Measurements from ENCODE around the gene FGF7.
"Not testable (repeated sequence)": the region's sequence is repeated elsewhere in the genome, so short reads cannot be mapped to it uniquely, and the experiment has no call there.

FGF7 gene, protein sequence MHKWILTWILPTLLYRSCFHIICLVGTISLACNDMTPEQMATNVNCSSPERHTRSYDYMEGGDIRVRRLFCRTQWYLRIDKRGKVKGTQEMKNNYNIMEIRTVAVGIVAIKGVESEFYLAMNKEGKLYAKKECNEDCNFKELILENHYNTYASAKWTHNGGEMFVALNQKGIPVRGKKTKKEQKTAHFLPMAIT

DNA sequence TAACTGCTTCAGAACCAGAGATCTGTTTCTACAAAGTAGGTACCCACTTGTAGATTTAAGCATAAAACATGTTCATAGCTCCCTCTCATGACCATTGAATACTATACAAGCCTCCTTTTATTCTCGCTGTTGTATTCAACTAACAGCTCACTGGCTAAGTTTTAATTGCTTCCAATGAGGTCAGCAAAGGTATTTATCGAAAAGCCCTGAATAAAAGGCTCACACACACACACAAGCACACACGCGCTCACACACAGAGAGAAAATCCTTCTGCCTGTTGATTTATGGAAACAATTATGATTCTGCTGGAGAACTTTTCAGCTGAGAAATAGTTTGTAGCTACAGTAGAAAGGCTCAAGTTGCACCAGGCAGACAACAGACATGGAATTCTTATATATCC, at the start of gene FGF7:
TSS of gene FGF7 (plus strand) at position 222 of the 400 bp plus-strand sequence. CDS start 1,056 bp downstream, outside the sequence.
- Mint-ChIP-seq H3K4me3 (no peak within 1 kb of the TSS), H3K9me3 (no peaks in the 10 kb centered on the region), H3K36me3 (no peaks in the 10 kb centered on the region), H3K27ac (peak within 1 kb of the TSS; percentile 38), H3K4me1 (no peaks in the 10 kb centered on the region)
- ATAC-seq (no peak), DNase-seq (ENCODE audit: low spot score in 2 of 2) (no peak)

DNA sequence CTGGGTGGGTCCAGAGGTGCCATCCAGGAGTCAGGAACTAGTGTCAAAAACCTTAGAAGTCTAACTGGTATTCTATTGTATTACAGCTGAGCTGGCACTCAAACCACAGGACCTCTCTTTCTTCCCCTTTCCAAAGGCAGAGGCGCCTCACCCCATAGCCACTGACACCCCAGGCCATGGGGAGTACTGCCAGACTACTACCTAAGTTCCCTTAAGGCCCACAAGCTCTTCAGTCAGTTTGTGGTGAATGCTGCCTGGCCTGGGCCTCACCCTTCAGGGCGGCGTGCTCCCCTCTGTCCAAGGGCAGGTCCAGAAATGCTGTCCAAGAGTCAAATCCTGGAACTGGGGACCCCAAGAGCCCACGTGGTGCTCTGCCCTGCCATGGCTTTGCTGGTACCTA, 43.0 kb upstream of the FGF7 start:
- no peak overlapping the region for H3K27ac Mint-ChIP-seq
- no peak for ATAC-seq
- no peak for DNase-seq (ENCODE audit: low spot score in 2 of 2)
- H3K9me3 Mint-ChIP-seq = no peaks in the 10 kb centered on the region
- no peaks in the 10 kb centered on the region for H3K36me3 Mint-ChIP-seq
- no peak overlapping the region for H3K4me3 Mint-ChIP-seq
- no peaks in the 10 kb centered on the region for H3K4me1 Mint-ChIP-seq

DNA sequence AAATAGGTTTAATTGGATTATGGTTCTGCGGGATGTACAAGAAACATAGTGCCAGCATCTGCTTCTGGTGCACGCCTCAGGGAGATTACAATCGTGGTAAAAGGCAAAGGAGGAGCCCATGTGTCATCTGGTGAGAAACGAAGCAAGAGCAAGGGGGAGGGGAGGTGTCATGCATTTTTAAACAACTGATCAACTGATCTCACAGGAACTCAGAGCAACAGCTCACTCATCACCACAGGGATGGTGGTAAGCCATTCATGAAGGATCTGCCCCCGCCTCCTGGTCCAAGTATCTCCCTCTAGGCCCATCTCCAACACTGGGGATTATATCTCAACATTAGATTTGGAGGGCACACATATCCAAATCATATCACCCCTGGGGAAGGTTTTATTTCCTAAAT, 42.1 kb upstream of the FGF7 start:
- ATAC-seq (no peak), DNase-seq (ENCODE audit: low spot score in 2 of 2) (no peak)
- no peak overlapping the region for H3K27ac Mint-ChIP-seq
- H3K4me1 Mint-ChIP-seq = no peaks in the 10 kb centered on the region
- H3K9me3 Mint-ChIP-seq = no peaks in the 10 kb centered on the region
- H3K4me3 Mint-ChIP-seq = no peak overlapping the region
- H3K36me3 Mint-ChIP-seq = no peaks in the 10 kb centered on the region

DNA sequence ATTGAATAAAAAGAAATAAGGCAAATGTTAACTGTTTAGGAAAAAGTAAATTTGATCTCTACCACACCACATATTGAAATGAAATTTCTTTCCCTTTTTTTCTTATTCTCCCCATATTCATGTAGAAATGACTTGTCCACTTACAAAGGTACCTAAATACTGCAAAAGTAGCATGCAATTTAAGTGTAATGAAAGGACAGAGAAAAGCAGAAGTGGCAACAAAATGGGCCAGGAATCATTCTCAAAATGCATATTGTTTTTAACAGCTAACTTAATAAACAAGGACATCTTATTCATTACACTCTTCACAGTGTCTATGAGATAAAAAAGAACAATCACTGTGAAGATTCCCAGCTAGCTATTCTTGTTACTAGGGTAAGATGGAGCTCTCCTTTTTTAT, 40.6 kb upstream of the FGF7 start:
- no peak for DNase-seq (ENCODE audit: low spot score in 2 of 2)
- H3K4me1 Mint-ChIP-seq = no peaks in the 10 kb centered on the region
- no peak for ATAC-seq
- no peaks in the 10 kb centered on the region for H3K36me3 Mint-ChIP-seq
- no peaks in the 10 kb centered on the region for H3K9me3 Mint-ChIP-seq
- H3K4me3 Mint-ChIP-seq = no peak overlapping the region
- H3K27ac Mint-ChIP-seq = no peak overlapping the region

DNA sequence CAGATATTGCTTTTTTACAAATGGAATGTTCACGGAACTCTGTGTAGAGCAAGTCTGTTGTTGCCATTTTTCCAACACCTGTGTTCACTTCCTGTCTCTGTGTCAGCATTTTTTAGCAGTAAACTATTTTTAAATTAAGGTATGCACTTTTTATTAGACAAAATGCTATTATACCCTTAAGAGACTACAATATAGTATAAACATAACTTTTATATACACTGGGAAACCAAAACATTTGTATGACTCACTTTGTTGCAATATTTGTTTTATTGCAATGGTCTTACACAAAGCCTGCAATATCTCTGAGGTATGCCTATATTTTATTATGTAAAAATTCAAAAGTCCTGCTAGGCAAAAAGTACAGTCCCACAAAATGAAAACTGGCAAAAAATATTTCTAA, 39.8 kb upstream of the FGF7 start:
- H3K4me3 Mint-ChIP-seq = no peak overlapping the region
- DNase-seq (ENCODE audit: low spot score in 2 of 2) = no peak
- H3K27ac Mint-ChIP-seq = no peak overlapping the region
- H3K36me3 Mint-ChIP-seq = no peaks in the 10 kb centered on the region
- no peak for ATAC-seq
- no peaks in the 10 kb centered on the region for H3K4me1 Mint-ChIP-seq
- no peaks in the 10 kb centered on the region for H3K9me3 Mint-ChIP-seq

DNA sequence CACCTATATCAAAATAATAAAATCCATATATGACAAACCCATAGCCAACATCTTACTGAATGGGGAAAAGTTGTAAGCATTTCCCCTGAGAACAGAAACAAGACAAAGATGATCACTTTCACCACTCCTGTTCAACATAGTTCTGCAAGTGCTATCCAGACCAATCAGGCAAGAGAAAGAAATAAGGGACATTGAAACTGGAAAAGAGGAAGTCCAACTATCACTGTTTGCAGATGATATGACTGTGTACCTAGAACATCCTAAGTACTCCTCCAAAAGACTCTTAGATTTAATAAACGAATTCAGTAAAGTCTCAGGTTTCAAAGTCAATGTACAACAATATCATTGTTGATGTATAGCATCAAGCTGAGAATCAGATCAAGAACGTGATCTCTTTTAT, 35.6 kb upstream of the FGF7 start:
- Mint-ChIP-seq H3K9me3 (no peaks in the 10 kb centered on the region), H3K4me3 (no peak overlapping the region), H3K4me1 (no peaks in the 10 kb centered on the region), H3K36me3 (no peaks in the 10 kb centered on the region), H3K27ac (no peak overlapping the region)
- DNase-seq (ENCODE audit: low spot score in 2 of 2) (no peak), ATAC-seq (no peak)

DNA sequence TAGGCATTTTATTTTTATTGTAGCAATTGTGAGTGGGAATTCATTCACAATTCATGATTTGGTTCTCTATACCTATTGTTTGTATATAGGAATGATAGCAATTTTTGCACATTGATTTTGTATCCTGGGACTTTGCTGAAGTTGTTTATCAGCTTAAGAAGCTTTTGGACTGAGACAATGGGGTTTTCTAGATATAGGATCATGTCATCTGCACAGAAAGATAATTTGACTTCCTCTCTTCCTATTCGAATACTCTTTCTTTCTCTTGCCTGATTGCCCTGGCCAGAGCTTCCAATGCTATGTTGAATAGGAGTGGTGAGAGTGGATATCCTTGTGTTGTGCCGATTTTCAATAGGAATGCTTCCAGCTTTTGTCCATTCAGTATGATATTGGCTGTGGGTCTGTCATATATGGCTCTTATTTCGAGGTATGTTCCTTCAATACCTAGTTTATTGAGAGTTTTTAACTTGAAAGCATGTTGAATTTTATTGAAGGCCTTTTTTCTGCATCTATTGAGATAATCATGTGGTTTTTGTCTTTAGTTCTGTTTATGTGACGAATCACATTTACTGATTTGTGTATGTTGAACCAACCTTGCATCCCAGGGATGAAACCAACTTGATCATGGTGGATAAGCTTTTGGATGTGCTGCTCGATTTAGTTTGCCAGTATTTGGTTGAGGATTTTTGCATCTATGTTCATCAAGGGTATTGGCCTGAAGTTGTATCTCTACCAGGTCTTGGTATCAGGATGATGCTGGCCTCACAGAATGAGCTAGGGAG, 20.3 kb upstream of the FGF7 start:
- H3K36me3 Mint-ChIP-seq; H3K4me3 Mint-ChIP-seq; H3K4me1 Mint-ChIP-seq; H3K9me3 Mint-ChIP-seq; DNase-seq (ENCODE audit: low spot score in 2 of 2); H3K27ac Mint-ChIP-seq; ATAC-seq: not testable (repeated sequence)

DNA sequence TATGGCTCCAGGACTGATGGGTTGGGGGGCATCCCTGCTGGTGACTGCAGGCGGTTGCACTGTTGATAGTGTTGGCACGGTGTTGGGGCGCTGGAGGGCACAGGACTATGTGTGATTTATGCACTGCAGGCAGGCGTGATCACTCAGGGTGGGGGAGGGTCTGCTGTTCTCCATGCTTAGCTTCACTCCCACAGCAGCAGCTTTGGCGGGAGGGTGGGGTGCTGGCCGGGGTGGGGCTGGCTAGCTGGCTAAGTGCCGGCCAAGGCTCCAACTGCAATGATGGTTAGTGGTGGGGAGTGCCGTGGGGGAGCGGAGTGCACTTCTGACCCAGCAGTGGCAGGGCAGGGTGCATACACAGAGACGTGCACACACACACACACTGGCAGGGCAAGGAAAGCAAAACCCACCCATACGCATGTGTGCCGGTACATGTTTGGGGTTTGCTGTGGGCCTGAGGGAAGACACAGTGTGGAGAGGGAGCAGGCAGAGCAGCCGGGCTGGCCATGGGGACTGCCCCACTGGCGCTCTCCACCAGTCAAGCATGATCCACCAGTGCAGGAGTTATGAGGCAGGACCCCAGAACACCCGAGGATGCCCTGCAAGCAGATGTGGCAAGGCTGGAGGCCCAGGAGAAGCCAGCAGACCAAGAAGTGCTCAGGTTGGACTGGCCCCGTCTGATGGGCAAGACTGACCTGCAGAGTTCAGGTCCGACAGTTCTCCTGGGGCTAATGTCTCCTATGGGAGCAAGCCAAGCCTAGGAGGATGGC, 16.5 kb upstream of the FGF7 start:
- DNase-seq (ENCODE audit: low spot score in 2 of 2) = no peak
- no peak overlapping the region for H3K27ac Mint-ChIP-seq
- no peak overlapping the region for H3K4me3 Mint-ChIP-seq
- peak; percentile 28 for ATAC-seq
- no peaks in the 10 kb centered on the region for H3K4me1 Mint-ChIP-seq
- peaks cover 2% of the 10 kb centered on the region for H3K9me3 Mint-ChIP-seq
- H3K36me3 Mint-ChIP-seq = no peaks in the 10 kb centered on the region

DNA sequence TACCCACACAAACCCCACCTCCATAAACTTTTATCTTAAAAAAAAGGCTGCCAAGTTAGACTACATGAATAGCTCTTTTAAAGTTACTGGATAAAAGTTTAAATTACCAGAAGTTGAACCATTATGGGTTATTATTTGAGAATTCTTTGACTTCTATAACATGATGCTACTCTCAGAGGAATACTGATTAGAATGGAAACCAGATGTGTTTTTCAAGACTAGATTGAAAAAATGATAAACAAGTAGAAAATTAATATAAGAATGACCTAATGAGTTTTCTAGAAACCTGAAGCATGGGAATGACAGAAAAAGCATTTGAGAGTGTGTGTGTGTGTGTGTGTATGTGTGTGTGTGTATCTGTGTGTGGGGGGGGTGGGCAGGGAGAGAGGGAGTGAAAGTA, 12.4 kb upstream of the FGF7 start:
- Mint-ChIP-seq H3K36me3 (no peaks in the 10 kb centered on the region), H3K9me3 (no peaks in the 10 kb centered on the region), H3K4me3 (no peak overlapping the region), H3K4me1 (no peaks in the 10 kb centered on the region), H3K27ac (no peak overlapping the region)
- no peak for DNase-seq (ENCODE audit: low spot score in 2 of 2)
- no peak for ATAC-seq

DNA sequence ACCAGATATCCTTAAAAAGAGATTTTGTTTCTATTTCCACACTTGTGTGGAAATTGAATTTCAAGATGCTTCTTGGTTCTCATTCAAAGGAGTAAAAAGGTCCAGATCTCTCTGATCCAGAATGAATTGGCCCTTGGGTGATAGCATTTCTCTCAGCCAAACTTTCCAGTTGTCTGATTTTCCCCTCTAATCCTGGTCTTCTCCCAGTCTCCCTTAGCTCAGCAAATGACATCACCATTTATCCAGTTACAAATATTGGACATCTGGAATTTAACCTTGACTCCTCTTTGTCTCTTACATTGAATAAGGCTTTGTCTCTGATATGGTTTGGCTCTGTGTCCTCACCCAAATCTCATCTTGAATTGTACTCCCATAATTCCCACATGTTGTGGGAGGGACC, 10.2 kb upstream of the FGF7 start:
- no peak for DNase-seq (ENCODE audit: low spot score in 2 of 2)
- ATAC-seq = no peak
- no peaks in the 10 kb centered on the region for H3K36me3 Mint-ChIP-seq
- no peak overlapping the region for H3K27ac Mint-ChIP-seq
- H3K4me1 Mint-ChIP-seq = no peaks in the 10 kb centered on the region
- H3K4me3 Mint-ChIP-seq = no peak overlapping the region
- no peaks in the 10 kb centered on the region for H3K9me3 Mint-ChIP-seq

DNA sequence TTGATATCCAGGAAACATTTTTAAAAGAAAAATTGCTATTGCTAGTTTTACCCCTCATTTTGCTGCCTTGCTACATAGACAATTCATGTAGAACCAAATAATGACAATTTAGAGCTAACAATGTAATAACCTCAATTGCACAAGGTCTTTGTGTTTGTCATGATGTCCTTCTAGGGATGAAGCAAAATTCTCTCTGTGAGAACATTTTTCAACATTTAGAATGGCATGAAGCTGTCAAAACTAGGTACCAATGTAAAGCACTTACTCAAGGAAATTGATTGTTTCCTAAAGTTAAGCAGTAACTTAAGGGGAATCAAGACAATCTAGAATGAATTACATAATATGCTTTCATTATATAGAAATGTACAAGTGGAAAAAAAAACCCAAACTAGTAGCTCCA, 7.9 kb upstream of the FGF7 start:
- Mint-ChIP-seq H3K36me3 (no peaks in the 10 kb centered on the region), H3K27ac (no peak overlapping the region), H3K4me3 (no peak overlapping the region), H3K4me1 (no peaks in the 10 kb centered on the region), H3K9me3 (no peaks in the 10 kb centered on the region)
- no peak for DNase-seq (ENCODE audit: low spot score in 2 of 2)
- ATAC-seq = no peak

DNA sequence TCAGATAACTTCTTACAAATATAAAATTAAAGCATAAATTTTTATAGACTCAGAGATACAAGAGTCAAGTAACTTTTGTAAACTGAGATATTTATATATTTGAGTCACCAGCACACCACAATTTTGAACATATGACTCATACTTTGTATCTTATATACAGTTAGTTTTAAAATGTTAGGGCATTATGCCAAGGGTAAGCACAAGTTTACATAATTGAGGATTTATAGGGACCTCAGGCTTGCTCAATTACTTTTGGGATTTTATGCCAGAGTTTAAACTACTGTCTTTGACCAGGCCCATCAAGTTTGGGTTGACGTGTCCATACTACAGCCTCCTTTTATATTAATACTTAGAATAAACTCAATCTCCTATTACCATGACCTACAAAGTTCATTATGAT, 7.4 kb upstream of the FGF7 start:
- H3K4me3 Mint-ChIP-seq = no peak overlapping the region
- no peak overlapping the region for H3K27ac Mint-ChIP-seq
- ATAC-seq = no peak
- no peaks in the 10 kb centered on the region for H3K4me1 Mint-ChIP-seq
- H3K9me3 Mint-ChIP-seq = no peaks in the 10 kb centered on the region
- H3K36me3 Mint-ChIP-seq = no peaks in the 10 kb centered on the region
- DNase-seq (ENCODE audit: low spot score in 2 of 2) = no peak

DNA sequence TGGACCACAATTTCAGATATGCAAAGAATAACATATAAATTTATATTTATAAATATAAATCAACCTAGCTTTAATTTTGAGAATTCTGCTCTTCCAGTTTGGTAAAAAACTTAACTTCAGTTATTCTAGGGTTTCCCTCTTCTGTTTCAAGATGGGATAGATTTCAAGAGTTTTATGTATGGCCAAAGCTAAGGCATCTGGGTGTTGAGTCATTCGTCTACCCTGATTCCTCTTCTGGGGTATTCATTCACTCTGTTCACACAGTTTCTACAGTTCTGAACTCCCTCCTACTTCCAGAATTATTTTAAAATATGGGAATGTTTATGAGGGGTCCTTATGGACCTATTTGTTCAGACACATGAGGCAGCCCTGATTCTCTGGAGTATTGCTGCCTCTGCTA, 4.2 kb upstream of the FGF7 start:
- no peaks in the 10 kb centered on the region for H3K9me3 Mint-ChIP-seq
- DNase-seq (ENCODE audit: low spot score in 2 of 2) (no peak), ATAC-seq (no peak)
- H3K4me3 Mint-ChIP-seq = no peak overlapping the region
- no peak overlapping the region for H3K27ac Mint-ChIP-seq
- no peaks in the 10 kb centered on the region for H3K4me1 Mint-ChIP-seq
- no peaks in the 10 kb centered on the region for H3K36me3 Mint-ChIP-seq

DNA sequence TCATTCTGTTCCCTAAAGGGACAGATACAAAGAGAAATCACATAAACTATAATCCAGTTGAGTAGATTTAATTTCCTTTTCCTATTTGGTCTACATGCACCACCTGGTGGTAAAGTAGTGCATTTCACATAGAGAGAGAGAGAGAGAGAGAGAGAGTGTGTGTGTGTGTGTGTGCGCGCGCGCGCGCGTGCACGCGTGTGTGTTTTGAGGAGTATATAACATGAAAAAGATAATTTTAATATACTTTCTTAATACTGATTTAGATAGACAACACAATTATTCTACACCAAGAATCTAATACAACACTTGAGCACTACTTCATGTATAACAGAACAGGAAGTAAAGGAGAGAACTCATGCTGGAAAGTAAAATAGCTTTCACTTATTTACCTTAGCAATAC, 1.1 kb upstream of the FGF7 start:
- H3K4me1 Mint-ChIP-seq = no peaks in the 10 kb centered on the region
- DNase-seq (ENCODE audit: low spot score in 2 of 2) (peak; percentile 4 to 58), ATAC-seq (peak; percentile 45)
- peak overlapping the region; percentile 38 for H3K27ac Mint-ChIP-seq
- no peak overlapping the region for H3K4me3 Mint-ChIP-seq
- H3K36me3 Mint-ChIP-seq = no peaks in the 10 kb centered on the region
- H3K9me3 Mint-ChIP-seq = no peaks in the 10 kb centered on the region

DNA sequence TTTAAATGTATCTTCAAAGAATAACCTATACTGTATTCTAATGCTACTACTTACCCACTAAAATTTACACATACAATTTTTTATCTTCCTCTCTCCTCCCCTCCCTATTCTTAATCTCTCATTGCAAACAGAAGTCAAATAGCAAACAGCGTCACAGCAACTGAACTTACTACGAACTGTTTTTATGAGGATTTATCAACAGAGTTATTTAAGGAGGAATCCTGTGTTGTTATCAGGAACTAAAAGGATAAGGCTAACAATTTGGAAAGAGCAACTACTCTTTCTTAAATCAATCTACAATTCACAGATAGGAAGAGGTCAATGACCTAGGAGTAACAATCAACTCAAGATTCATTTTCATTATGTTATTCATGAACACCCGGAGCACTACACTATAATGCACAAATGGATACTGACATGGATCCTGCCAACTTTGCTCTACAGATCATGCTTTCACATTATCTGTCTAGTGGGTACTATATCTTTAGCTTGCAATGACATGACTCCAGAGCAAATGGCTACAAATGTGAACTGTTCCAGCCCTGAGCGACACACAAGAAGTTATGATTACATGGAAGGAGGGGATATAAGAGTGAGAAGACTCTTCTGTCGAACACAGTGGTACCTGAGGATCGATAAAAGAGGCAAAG, 984 bp downstream of the FGF7 start:
- no peaks in the 10 kb centered on the region for H3K36me3 Mint-ChIP-seq
- ATAC-seq = no peak
- H3K9me3 Mint-ChIP-seq = no peaks in the 10 kb centered on the region
- H3K4me3 Mint-ChIP-seq = no peak overlapping the region
- no peak overlapping the region for H3K27ac Mint-ChIP-seq
- no peak for DNase-seq (ENCODE audit: low spot score in 2 of 2)
- H3K4me1 Mint-ChIP-seq = no peaks in the 10 kb centered on the region

Data from stimulated activated effector memory CD8-positive, alpha-beta T cell treated with anti-CD3 and anti-CD28 coated beads, Interleukin-12 subunit alpha, Interleukin-12 subunit beta, amount 100 ng/mL, for 72 hours (primary cell).